Non-pigmented ciliary epithelial cell (primary cell): Measurements from ENCODE around the gene ALPK1.
"Not testable (repeated sequence)": the region's sequence is repeated elsewhere in the genome, so short reads cannot be mapped to it uniquely, and the experiment has no call there.

ENCODE experiments used
- DNase-seq: peaks from one replicate; pipeline ENCODE4 v3.0.0-alpha.2; 2010; ENCODE audit warnings: low read depth

The ALPK1 gene

GRCh38 chr4:112451831-112452230 lies 154.7 kb downstream of the ALPK1 start:
- DNase-seq: no peak

GRCh38 chr4:112453321-112453720 lies 156.2 kb downstream of the ALPK1 start:
- DNase-seq: no peak

- no peak for DNase-seq
These were observed 175.1 kb downstream of the ALPK1 start for GRCh38 chr4:112472318-112472717.

GRCh38 chr4:112473985-112474384 lies 176.8 kb downstream of the ALPK1 start:
- no peak for DNase-seq

- DNase-seq: no peak
These were observed 188.8 kb downstream of the ALPK1 start for GRCh38 chr4:112485930-112486329.

GRCh38 chr4:112490808-112491207 lies 193.6 kb downstream of the ALPK1 start:
- DNase-seq: not testable (repeated sequence)
